Measurements from ENCODE around the gene TTC8.
A peak's percentile ranks its signal among the peaks of the same experiment; 100 is the strongest.

The TTC8 gene

GRCh38 chr14:88864198-88864597 lies 39.7 kb downstream of the TTC8 start:
- H2AK5ac ChIP-seq (ENCODE audit: low read depth, low read length), result no peak overlapping the region
- H4K8ac ChIP-seq (ENCODE audit: low read depth, low read length), result no peak overlapping the region
- peaks cover 1 to 7% of the 10 kb centered on the region in 2 donors for H3K4me1 ChIP-seq (ENCODE audit: control insufficient read depth in 2 of 2, insufficient read depth in 1 of 2, low read depth in 1 of 2, low read length in 2 of 2)
- H3K14ac ChIP-seq (ENCODE audit: low read length), result no peak overlapping the region
- no peak overlapping the region for H3K4me2 ChIP-seq (ENCODE audit: insufficient read depth, low read length, poor library complexity, severe bottlenecking)
- no peak overlapping the region for H4K91ac ChIP-seq (ENCODE audit: low read depth, low read length, poor library complexity)
- no peak overlapping the region for H3K4me3 ChIP-seq (ENCODE audit: low read length in 2 of 2)
- no peak overlapping the region for H2BK12ac ChIP-seq (ENCODE audit: low read length)
- DNase-seq (ENCODE audit: low spot score), result no peak
- H3K4ac ChIP-seq (ENCODE audit: low read length), result no peak overlapping the region
- no peak overlapping the region for H2AFZ ChIP-seq (ENCODE audit: low read length)
- H3K27ac ChIP-seq (replicated peaks; ENCODE audit: low read length), result no peak overlapping the region
- no peak overlapping the region for H3K23ac ChIP-seq (ENCODE audit: low read depth, low read length, poor library complexity)
- H2BK15ac ChIP-seq (ENCODE audit: low read length), result no peak overlapping the region
- WGBS, 2 donors (ENCODE audit: extremely low coverage in 2 of 2, insufficient read length in 2 of 2, insufficient replicate concordance in 1 of 2), result no CpG with 5 or more reads among the region's 1 CpG
- no peaks in the 10 kb centered on the region for H3K9me3 ChIP-seq (replicated peaks in 1 of 2; ENCODE audit: control insufficient read depth in 2 of 2, insufficient read depth in 1 of 2, low read depth in 1 of 2, low read length in 2 of 2)
- H3K18ac ChIP-seq (ENCODE audit: low read length), result no peak overlapping the region
- H3K79me1 ChIP-seq (ENCODE audit: low read depth, low read length), result no peaks in the 10 kb centered on the region
- peaks cover 7 to 32% of the 10 kb centered on the region in 2 donors for H3K36me3 ChIP-seq (replicated peaks in 1 of 2; ENCODE audit: control insufficient read depth in 2 of 2, insufficient read depth in 2 of 2, low read length in 2 of 2)
- no peak overlapping the region for H2BK5ac ChIP-seq (ENCODE audit: low read length)
- H3K27me3 ChIP-seq (ENCODE audit: control insufficient read depth in 3 of 3, insufficient read depth in 3 of 3, low read depth in 1 of 3, low read length in 3 of 3), result no peaks in the 10 kb centered on the region
- no peak overlapping the region for H2BK120ac ChIP-seq (ENCODE audit: low read depth, low read length)
- no peak overlapping the region for H3K9ac ChIP-seq (ENCODE audit: low read depth, low read length, poor library complexity)

DNA sequence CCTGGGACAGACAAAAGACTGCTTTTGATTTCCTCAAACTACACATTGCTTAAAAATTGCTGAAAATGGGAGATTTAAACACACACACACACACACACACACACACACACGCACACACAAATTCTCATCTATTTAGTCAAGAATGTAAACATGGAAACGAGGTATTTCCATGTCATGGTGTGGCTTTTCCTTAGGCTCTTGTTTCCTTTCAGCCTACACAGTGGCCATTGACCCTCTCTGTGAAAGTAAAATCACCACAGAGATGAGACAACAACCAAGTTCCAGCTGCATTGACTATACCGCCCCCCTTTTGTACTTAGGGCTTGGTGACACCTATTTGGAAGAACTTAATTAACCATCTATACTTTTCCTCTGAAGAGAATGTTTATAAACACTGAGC lies 41.9 kb downstream of the TTC8 start:
- H3K4me1 ChIP-seq (ENCODE audit: control insufficient read depth in 2 of 2, insufficient read depth in 1 of 2, low read depth in 1 of 2, low read length in 2 of 2), result peaks cover 1 to 7% of the 10 kb centered on the region in 2 donors
- H3K36me3 ChIP-seq (replicated peaks in 1 of 2; ENCODE audit: control insufficient read depth in 2 of 2, insufficient read depth in 2 of 2, low read length in 2 of 2), result peaks cover 6 to 38% of the 10 kb centered on the region in 2 donors
- H2AFZ ChIP-seq (ENCODE audit: low read length), result no peak overlapping the region
- H2BK120ac ChIP-seq (ENCODE audit: low read depth, low read length), result no peak overlapping the region
- H2BK15ac ChIP-seq (ENCODE audit: low read length), result no peak overlapping the region
- H4K8ac ChIP-seq (ENCODE audit: low read depth, low read length), result no peak overlapping the region
- no CpG with 5 or more reads among the region's 3 CpGs for WGBS, 2 donors (ENCODE audit: extremely low coverage in 2 of 2, insufficient read length in 2 of 2, insufficient replicate concordance in 1 of 2)
- H3K27ac ChIP-seq (replicated peaks; ENCODE audit: low read length), result no peak overlapping the region
- H3K23ac ChIP-seq (ENCODE audit: low read depth, low read length, poor library complexity), result no peak overlapping the region
- no peak overlapping the region for H3K14ac ChIP-seq (ENCODE audit: low read length)
- no peak overlapping the region for H4K91ac ChIP-seq (ENCODE audit: low read depth, low read length, poor library complexity)
- no peak overlapping the region for H2BK12ac ChIP-seq (ENCODE audit: low read length)
- no peak overlapping the region for H3K4me2 ChIP-seq (ENCODE audit: insufficient read depth, low read length, poor library complexity, severe bottlenecking)
- H3K9me3 ChIP-seq (replicated peaks in 1 of 2; ENCODE audit: control insufficient read depth in 2 of 2, insufficient read depth in 1 of 2, low read depth in 1 of 2, low read length in 2 of 2), result no peaks in the 10 kb centered on the region
- H3K4ac ChIP-seq (ENCODE audit: low read length), result no peak overlapping the region
- H2AK5ac ChIP-seq (ENCODE audit: low read depth, low read length), result no peak overlapping the region
- no peak overlapping the region for H3K18ac ChIP-seq (ENCODE audit: low read length)
- H3K27me3 ChIP-seq (ENCODE audit: control insufficient read depth in 3 of 3, insufficient read depth in 3 of 3, low read depth in 1 of 3, low read length in 3 of 3), result no peaks in the 10 kb centered on the region
- no peak overlapping the region for H3K4me3 ChIP-seq (ENCODE audit: low read length in 2 of 2)
- no peak overlapping the region for H3K9ac ChIP-seq (ENCODE audit: low read depth, low read length, poor library complexity)
- DNase-seq (ENCODE audit: low spot score), result peak; percentile 14
- no peak overlapping the region for H2BK5ac ChIP-seq (ENCODE audit: low read length)
- no peaks in the 10 kb centered on the region for H3K79me1 ChIP-seq (ENCODE audit: low read depth, low read length)

DNA sequence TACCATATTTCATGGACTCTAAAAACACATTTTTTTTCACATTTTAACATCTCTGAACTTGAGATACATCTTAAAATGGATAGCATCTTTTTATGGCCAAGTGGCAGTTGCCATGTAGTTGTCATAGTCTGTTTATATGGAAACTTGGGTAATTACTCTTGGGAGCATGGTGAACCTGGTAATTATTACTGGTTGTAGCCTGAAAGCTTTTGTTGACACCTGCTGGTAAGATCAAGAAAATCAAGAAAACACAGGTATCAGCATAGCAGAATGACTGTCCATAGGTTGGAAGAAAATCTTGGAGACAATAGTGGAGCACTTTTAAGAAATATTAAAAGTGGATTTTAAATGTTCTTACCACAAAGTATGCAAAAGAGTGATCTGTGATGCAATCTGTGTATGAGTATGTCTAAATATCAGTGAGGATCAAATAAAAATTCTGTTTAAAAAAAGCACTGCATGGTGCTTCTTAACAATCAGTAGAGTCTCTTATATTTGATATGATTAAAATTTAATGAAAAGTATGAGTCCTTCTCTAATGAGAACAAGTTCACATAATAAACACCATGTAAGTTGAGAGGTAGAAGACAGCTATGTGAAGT lies 44.2 kb downstream of the TTC8 start:
- H2BK5ac ChIP-seq (ENCODE audit: low read length), result no peak overlapping the region
- peaks cover 1 to 7% of the 10 kb centered on the region in 2 donors for H3K4me1 ChIP-seq (ENCODE audit: control insufficient read depth in 2 of 2, insufficient read depth in 1 of 2, low read depth in 1 of 2, low read length in 2 of 2)
- H3K36me3 ChIP-seq (replicated peaks in 1 of 2; ENCODE audit: control insufficient read depth in 2 of 2, insufficient read depth in 2 of 2, low read length in 2 of 2), result peaks cover 8 to 42% of the 10 kb centered on the region in 2 donors
- no peak overlapping the region for H2BK15ac ChIP-seq (ENCODE audit: low read length)
- no peaks in the 10 kb centered on the region for H3K9me3 ChIP-seq (replicated peaks in 1 of 2; ENCODE audit: control insufficient read depth in 2 of 2, insufficient read depth in 1 of 2, low read depth in 1 of 2, low read length in 2 of 2)
- H3K79me1 ChIP-seq (ENCODE audit: low read depth, low read length), result no peaks in the 10 kb centered on the region
- H2BK120ac ChIP-seq (ENCODE audit: low read depth, low read length), result no peak overlapping the region
- no peak for DNase-seq (ENCODE audit: low spot score)
- no peak overlapping the region for H3K4me3 ChIP-seq (ENCODE audit: low read length in 2 of 2)
- H3K9ac ChIP-seq (ENCODE audit: low read depth, low read length, poor library complexity), result no peak overlapping the region
- H3K27me3 ChIP-seq (ENCODE audit: control insufficient read depth in 3 of 3, insufficient read depth in 3 of 3, low read depth in 1 of 3, low read length in 3 of 3), result no peaks in the 10 kb centered on the region
- no peak overlapping the region for H3K27ac ChIP-seq (replicated peaks; ENCODE audit: low read length)
- no peak overlapping the region for H4K91ac ChIP-seq (ENCODE audit: low read depth, low read length, poor library complexity)
- H2BK12ac ChIP-seq (ENCODE audit: low read length), result no peak overlapping the region
- no peak overlapping the region for H3K4ac ChIP-seq (ENCODE audit: low read length)
- H3K4me2 ChIP-seq (ENCODE audit: insufficient read depth, low read length, poor library complexity, severe bottlenecking), result no peak overlapping the region
- H4K8ac ChIP-seq (ENCODE audit: low read depth, low read length), result no peak overlapping the region
- H3K18ac ChIP-seq (ENCODE audit: low read length), result no peak overlapping the region
- H2AFZ ChIP-seq (ENCODE audit: low read length), result no peak overlapping the region
- H2AK5ac ChIP-seq (ENCODE audit: low read depth, low read length), result no peak overlapping the region
- no peak overlapping the region for H3K14ac ChIP-seq (ENCODE audit: low read length)
- H3K23ac ChIP-seq (ENCODE audit: low read depth, low read length, poor library complexity), result no peak overlapping the region

- Histone ChIP-seq H3K23ac (ENCODE audit: low read depth, low read length, poor library complexity) (no peak overlapping the region), H3K4me2 (ENCODE audit: insufficient read depth, low read length, poor library complexity, severe bottlenecking) (no peak overlapping the region), H3K27me3 (ENCODE audit: control insufficient read depth in 3 of 3, insufficient read depth in 3 of 3, low read depth in 1 of 3, low read length in 3 of 3) (no peaks in the 10 kb centered on the region), H3K79me1 (ENCODE audit: low read depth, low read length) (no peaks in the 10 kb centered on the region), H2BK15ac (ENCODE audit: low read length) (no peak overlapping the region), H3K27ac (replicated peaks; ENCODE audit: low read length) (no peak overlapping the region), H3K9ac (ENCODE audit: low read depth, low read length, poor library complexity) (no peak overlapping the region), H3K36me3 (replicated peaks in 1 of 2; ENCODE audit: control insufficient read depth in 2 of 2, insufficient read depth in 2 of 2, low read length in 2 of 2) (peaks cover 8 to 50% of the 10 kb centered on the region in 2 donors), H2AK5ac (ENCODE audit: low read depth, low read length) (no peak overlapping the region), H2BK120ac (ENCODE audit: low read depth, low read length) (no peak overlapping the region), H4K8ac (ENCODE audit: low read depth, low read length) (no peak overlapping the region), H3K4me1 (ENCODE audit: control insufficient read depth in 2 of 2, insufficient read depth in 1 of 2, low read depth in 1 of 2, low read length in 2 of 2) (no peaks in the 10 kb centered on the region), H3K9me3 (replicated peaks in 1 of 2; ENCODE audit: control insufficient read depth in 2 of 2, insufficient read depth in 1 of 2, low read depth in 1 of 2, low read length in 2 of 2) (no peaks in the 10 kb centered on the region), H3K18ac (ENCODE audit: low read length) (no peak overlapping the region), H3K14ac (ENCODE audit: low read length) (no peak overlapping the region), H3K4ac (ENCODE audit: low read length) (no peak overlapping the region), H2AFZ (ENCODE audit: low read length) (no peak overlapping the region), H2BK12ac (ENCODE audit: low read length) (no peak overlapping the region), H2BK5ac (ENCODE audit: low read length) (no peak overlapping the region), H4K91ac (ENCODE audit: low read depth, low read length, poor library complexity) (no peak overlapping the region), H3K4me3 (ENCODE audit: low read length in 2 of 2) (no peak overlapping the region)
- WGBS, 2 donors (ENCODE audit: extremely low coverage in 2 of 2, insufficient read length in 2 of 2, insufficient replicate concordance in 1 of 2), result no CpG with 5 or more reads among the region's 7 CpGs
- no peak for DNase-seq (ENCODE audit: low spot score)
These were observed 46.3 kb downstream of the TTC8 start for GRCh38 chr14:88870777-88871176.
